AG04449 (cell line): Measurements from ENCODE around the gene DCTN3.

Source experiments
- CTCF ChIA-PET: fragments of 350-600 bp; formaldehyde crosslinking; extraction: SDS; loops from one replicate; lab custom pipeline; 2021; ENCODE audit warnings: antibody characterized with exemption; lab: Yijun Ruan, JAX
- POLR2A ChIA-PET: fragments of 400-600, 350-600 bp; formaldehyde crosslinking; extraction: SDS; loops from one replicate; lab custom pipeline; 2020; ENCODE audit warnings: antibody characterized with exemption, inconsistent platforms; lab: Yijun Ruan, JAX
- DNase-seq: peaks from one replicate; pipeline ENCODE4 v3.0.0-alpha.2; 2010; ENCODE audit warnings: low read depth, low spot score
- H3K4me3 ChIP-seq: 2 replicates; pipeline ENCODE4 v1.5.1; 2011; ENCODE audit warnings: low read depth, mild to moderate bottlenecking, control low read depth, low read length
- CTCF ChIP-seq: IDR thresholded peaks from one replicate; pipeline ENCODE4 v1.5.1; 2011; ENCODE audit warnings: mild to moderate bottlenecking, moderate library complexity, low read length, control low read depth, inconsistent platforms; ENCODE audit not compliant: insufficient read depth; ENCODE audit errors: missing control alignments

Gene DCTN3

GRCh38 chr9:34610434-34611206 lies 9.7 kb downstream of the DCTN3 start:
- H3K4me3 ChIP-seq, result peak overlapping the region; percentile 86
- DNase-seq, result no peak
- TF ChIP-seq CTCF, result no peak
- ChIA-PET POLR2A (no interaction called here), CTCF (interaction anchor here (0.9 to 8.6 kb wide), 14 partner anchors 8 to 279 kb away, joined by 3 to 274 read pairs (median 4); partner anchors contain the start of genes ARID3C, CNTFR, DCTN3 and IL11RA)

GRCh38 chr9:34607331-34607730 lies 13.0 kb downstream of the DCTN3 start:
- ChIA-PET CTCF (interaction anchor here (0.8 to 5.9 kb wide), 10 partner anchors 8 to 352 kb away, joined by 3 to 110 read pairs (median 33); partner anchors contain the start of genes RPP25L and SIGMAR1), POLR2A (no interaction called here)
- H3K4me3 ChIP-seq, result no peak overlapping the region
- no peak for DNase-seq
- no peak for TF ChIP-seq CTCF

- H3K4me3 ChIP-seq, result no peak overlapping the region
- POLR2A ChIA-PET, result no interaction called here
- CTCF ChIA-PET, result interaction anchor here (0.8 to 5.9 kb wide), 10 partner anchors 8 to 352 kb away, joined by 3 to 110 read pairs (median 33); partner anchors contain the start of genes RPP25L and SIGMAR1
- DNase-seq, result no peak
- TF ChIP-seq CTCF, result no peak
Observed at GRCh38 chr9:34606905-34607304, 13.4 kb downstream of the DCTN3 start.

- ChIA-PET POLR2A (no interaction called here), CTCF (interaction anchor here (0.8 to 5.9 kb wide), 10 partner anchors 9 to 351 kb away, joined by 3 to 110 read pairs (median 36); partner anchors contain the start of genes RPP25L and SIGMAR1)
- no peak for TF ChIP-seq CTCF
- H3K4me3 ChIP-seq, result no peak overlapping the region
- no peak for DNase-seq
Observed at GRCh38 chr9:34606190-34606589, 14.1 kb downstream of the DCTN3 start.

- DNase-seq, result no peak
- CTCF ChIA-PET, result interaction anchor here (0.6 to 5.9 kb wide), 51 partner anchors 10 to 663 kb away, joined by 3 to 110 read pairs (median 5); partner anchors contain the start of genes ARID3C, DCTN3, GALT and RPP25L
- TF ChIP-seq CTCF, result peak; percentile 88
- H3K4me3 ChIP-seq, result no peak overlapping the region
- POLR2A ChIA-PET, result no interaction called here
Observed at GRCh38 chr9:34603610-34604231, 16.6 kb downstream of the DCTN3 start.
